ENCODE results near the gene EP400. TPM values are rescaled to one million over a fixed set of nuclear protein-coding genes. Genes with fewer than 3 reads are reported as not detected.

Gene EP400
- total and polyA plus RNA-seq, 8 donors = 5.2 to 39.8 (median 21.6) TPM

DNA sequence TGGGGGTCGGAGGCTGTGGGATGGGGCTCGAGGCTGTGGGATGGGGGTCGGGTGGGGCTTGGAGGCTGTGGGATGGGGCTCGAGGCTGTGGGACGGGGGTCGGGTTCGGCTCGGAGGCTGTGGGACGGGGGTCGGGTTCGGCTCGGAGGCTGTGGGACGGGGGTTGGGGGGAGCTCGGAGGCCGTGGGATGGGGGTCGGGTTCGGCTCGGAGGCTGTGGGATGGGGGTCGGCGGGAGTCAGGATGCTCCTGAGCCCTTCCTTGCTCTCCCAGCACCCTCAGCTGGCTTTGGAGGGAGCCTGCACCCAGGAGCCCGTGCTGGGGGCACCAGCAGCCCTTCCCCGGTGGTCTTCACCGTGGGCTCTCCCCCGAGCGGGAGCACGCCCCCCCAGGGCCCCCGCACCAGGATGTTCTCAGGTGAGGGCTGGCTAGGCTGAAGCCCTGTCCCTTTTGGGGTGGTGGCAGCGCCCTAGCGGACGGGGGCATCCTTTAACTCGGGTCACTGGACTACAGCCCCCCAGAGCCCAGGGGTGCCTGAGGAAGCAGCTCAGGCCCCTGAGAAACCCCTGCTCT, 32.5 kb upstream of the EP400 start:
- Histone ChIP-seq H3K36me3 (peaks cover 80 to 95% (median 95%) of the 10 kb centered on the region in 4 donors), H3K4me1 (peaks cover 2 to 10% (median 8%) of the 10 kb centered on the region in 4 donors), H3K27me3 (no peaks in the 10 kb centered on the region), H3K4me3 (no peak overlapping the region), H3K27ac (no peak overlapping the region), H3K9me3 (no peaks in the 10 kb centered on the region)
- intact Hi-C loops (cut with DNase I; ENCODE audit: low total_unique reads) = no loop called here
- WGBS, 5 donors = 77 to 98% (median 85%) methylated on average over 10 to 31 of the region's 31 CpGs
- no peak for DNase-seq
- TF ChIP-seq POLR2AphosphoS5 (IDR thresholded peaks at IDR 0.05) (no peak), POLR2A (IDR thresholded peaks at IDR 0.05) (no peak), EP300 (IDR thresholded peaks at IDR 0.05) (no peak)
- TF ChIP-seq, protein P1, sequence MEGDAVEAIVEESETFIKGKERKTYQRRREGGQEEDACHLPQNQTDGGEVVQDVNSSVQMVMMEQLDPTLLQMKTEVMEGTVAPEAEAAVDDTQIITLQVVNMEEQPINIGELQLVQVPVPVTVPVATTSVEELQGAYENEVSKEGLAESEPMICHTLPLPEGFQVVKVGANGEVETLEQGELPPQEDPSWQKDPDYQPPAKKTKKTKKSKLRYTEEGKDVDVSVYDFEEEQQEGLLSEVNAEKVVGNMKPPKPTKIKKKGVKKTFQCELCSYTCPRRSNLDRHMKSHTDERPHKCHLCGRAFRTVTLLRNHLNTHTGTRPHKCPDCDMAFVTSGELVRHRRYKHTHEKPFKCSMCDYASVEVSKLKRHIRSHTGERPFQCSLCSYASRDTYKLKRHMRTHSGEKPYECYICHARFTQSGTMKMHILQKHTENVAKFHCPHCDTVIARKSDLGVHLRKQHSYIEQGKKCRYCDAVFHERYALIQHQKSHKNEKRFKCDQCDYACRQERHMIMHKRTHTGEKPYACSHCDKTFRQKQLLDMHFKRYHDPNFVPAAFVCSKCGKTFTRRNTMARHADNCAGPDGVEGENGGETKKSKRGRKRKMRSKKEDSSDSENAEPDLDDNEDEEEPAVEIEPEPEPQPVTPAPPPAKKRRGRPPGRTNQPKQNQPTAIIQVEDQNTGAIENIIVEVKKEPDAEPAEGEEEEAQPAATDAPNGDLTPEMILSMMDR (IDR thresholded peaks at IDR 0.05) = no peak

DNA sequence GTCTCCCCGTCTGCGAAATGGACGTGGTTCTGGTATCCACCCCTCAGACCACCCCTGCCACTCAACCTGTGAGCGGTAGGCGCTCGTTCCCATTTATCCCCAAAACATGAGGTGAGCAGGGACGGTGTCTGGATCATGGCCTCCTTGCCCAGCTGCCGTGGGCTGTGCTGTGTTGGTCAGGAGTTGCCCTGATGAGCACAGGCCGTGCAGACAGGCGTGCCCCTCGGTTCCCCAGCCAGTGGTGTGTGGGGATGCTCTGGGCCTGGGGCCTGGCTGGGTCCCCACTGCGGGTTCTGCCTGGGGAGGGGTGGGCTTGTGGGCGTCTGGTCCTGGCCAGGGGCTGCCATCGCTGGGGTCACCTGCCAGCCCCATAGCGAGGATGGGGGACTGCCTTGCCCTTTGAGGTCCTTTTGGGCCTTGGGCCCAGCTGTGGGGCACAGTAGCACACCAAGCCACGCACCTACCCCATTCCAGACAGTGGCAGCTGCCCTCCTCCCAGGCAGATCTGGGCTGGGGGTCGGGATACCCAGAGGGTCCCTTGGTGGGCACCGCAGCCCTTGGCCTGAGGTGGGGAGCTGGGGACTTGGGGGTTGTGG, 31.9 kb upstream of the EP400 start:
- H3K36me3 ChIP-seq = peaks cover 75 to 95% (median 95%) of the 10 kb centered on the region in 4 donors
- whole genome bisulfite sequencing, 5 donors = 93 to 96% (median 96%) methylated on average over 10 to 18 of the region's 18 CpGs
- no peak for DNase-seq
- peaks cover 0 to 4% (median 3%) of the 10 kb centered on the region in 4 donors for H3K4me1 ChIP-seq
- H3K9me3 ChIP-seq = no peaks in the 10 kb centered on the region
- intact Hi-C loops (cut with DNase I; ENCODE audit: low total_unique reads) = no loop called here
- no peak overlapping the region for H3K27ac ChIP-seq
- H3K27me3 ChIP-seq = no peaks in the 10 kb centered on the region
- TF ChIP-seq, protein P1 (IDR thresholded peaks at IDR 0.05) = no peak
- TF ChIP-seq EP300 (IDR thresholded peaks at IDR 0.05) (no peak), POLR2AphosphoS5 (IDR thresholded peaks at IDR 0.05) (no peak), POLR2A (IDR thresholded peaks at IDR 0.05) (no peak)
- no peak overlapping the region for H3K4me3 ChIP-seq

DNA sequence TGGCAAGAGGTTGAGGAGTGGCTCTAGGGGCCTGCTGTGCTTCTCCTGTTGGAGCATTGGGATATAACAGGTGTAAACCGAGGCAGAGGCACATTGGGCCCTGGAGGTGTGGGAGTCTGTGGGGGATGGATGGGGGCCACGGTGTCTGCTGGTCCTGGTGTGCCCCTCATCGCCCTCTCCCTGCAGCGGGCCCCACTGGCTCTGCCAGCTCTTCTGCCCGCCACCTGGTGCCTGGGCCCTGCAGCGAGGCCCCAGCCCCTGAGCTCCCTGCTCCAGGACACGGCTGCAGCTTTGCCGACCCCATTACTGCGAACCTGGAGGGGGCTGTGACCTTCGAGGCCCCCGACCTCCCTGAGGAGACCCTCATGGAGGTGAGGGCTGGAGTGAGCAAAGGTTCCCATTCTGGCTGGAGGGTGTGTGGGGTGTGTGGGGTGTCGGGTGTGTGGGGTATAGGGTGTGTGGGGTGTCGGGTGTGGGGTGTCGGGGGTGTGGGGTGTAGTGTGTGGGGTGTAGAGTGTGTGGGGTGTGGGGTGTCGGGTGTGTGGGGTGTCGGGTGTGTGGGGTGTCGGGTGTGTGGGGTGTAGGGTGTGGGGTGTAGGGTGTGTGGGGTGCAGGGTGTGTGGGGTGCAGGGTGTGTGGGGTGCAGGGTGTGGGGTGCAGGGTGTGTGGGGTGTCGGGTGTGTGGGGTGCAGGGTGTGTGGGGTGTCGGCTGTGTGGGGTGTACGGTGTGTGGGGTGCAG, 31.3 kb upstream of the EP400 start:
- H3K4me1 ChIP-seq = no peaks in the 10 kb centered on the region
- no peak overlapping the region for H3K4me3 ChIP-seq
- no peaks in the 10 kb centered on the region for H3K9me3 ChIP-seq
- H3K27ac ChIP-seq = no peak overlapping the region
- intact Hi-C loops (cut with DNase I; ENCODE audit: low total_unique reads) = no loop called here
- DNase-seq = no peak
- no peak for TF ChIP-seq EP300 (IDR thresholded peaks at IDR 0.05)
- no peak for TF ChIP-seq POLR2AphosphoS5 (IDR thresholded peaks at IDR 0.05)
- TF ChIP-seq, protein P1 (IDR thresholded peaks at IDR 0.05) = no peak
- TF ChIP-seq POLR2A (IDR thresholded peaks at IDR 0.05) = no peak
- peaks cover 73 to 95% (median 93%) of the 10 kb centered on the region in 4 donors for H3K36me3 ChIP-seq
- H3K27me3 ChIP-seq = no peaks in the 10 kb centered on the region
- 85 to 92% (median 88%) methylated on average over 15 to 20 of the region's 20 CpGs for WGBS, 5 donors

DNA sequence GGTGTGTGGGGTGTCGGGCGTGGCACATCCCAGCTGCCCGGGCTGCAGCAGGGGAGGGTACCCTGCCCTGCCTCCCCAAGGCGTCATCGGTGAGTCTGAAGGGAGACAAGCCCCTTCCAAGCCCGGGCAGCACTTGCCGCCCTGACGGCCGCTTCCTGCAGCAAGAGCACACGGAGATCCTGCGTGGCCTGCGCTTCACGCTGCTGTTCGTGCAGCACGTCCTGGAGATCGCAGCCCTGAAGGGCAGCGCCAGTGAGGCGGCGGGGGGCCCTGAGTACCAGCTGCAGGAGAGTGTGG, 30.7 kb upstream of the EP400 start:
- no peaks in the 10 kb centered on the region for H3K27me3 ChIP-seq
- intact Hi-C loops (cut with DNase I; ENCODE audit: low total_unique reads) = no loop called here
- H3K36me3 ChIP-seq = peaks cover 67 to 90% (median 88%) of the 10 kb centered on the region in 4 donors
- H3K27ac ChIP-seq = no peak overlapping the region
- H3K4me1 ChIP-seq = no peaks in the 10 kb centered on the region
- TF ChIP-seq POLR2AphosphoS5 (IDR thresholded peaks at IDR 0.05) = no peak
- TF ChIP-seq EP300 (IDR thresholded peaks at IDR 0.05) = no peak
- TF ChIP-seq POLR2A (IDR thresholded peaks at IDR 0.05) = no peak
- TF ChIP-seq, protein P1 (IDR thresholded peaks at IDR 0.05) = no peak
- H3K9me3 ChIP-seq = no peaks in the 10 kb centered on the region
- WGBS, 5 donors = 86 to 100% (median 93%) methylated on average over 12 to 19 of the region's 19 CpGs
- H3K4me3 ChIP-seq = no peak overlapping the region
- no peak for DNase-seq
